ENCODE results near the gene DCUN1D2. TPM values are rescaled to one million over a fixed set of nuclear protein-coding genes. Genes with fewer than 3 reads are reported as not detected.

The DCUN1D2 gene
- total RNA-seq, 6 experiments from 2014 or later: 6.1 to 11.7 (median 9.3) TPM

- WGBS (ENCODE audit: insufficient coverage, low coverage, low lambda C conversion rate, missing lambda C conversion rate): 100% methylated on average over 1 of the region's 1 CpG
- intact Hi-C loops (cut with DNase I): no loop called here
- H3K4me1 ChIP-seq: peaks cover 0 to 15% (median 3%) of the 10 kb centered on the region in 4 donors
- peaks cover 0 to 42% (median 31%) of the 10 kb centered on the region in 4 donors for H3K36me3 ChIP-seq
- no peak overlapping the region for H3K4me3 ChIP-seq
- H3K9me3 ChIP-seq: no peaks in the 10 kb centered on the region
- H3K27me3 ChIP-seq: no peaks in the 10 kb centered on the region
- H3K27ac ChIP-seq: no peak overlapping the region
- DNase-seq: no peak
- ATAC-seq: no peak
- TF ChIP-seq CTCF (IDR thresholded peaks at IDR 0.05) (no peak), POLR2A (IDR thresholded peaks at IDR 0.05) (no peak)
Measured at GRCh38 chr13:113497217-113497616, 6.7 kb upstream of the DCUN1D2 start.

GRCh38 chr13:113495494-113496210 lies 5.1 kb upstream of the DCUN1D2 start:
- H3K9me3 ChIP-seq: no peaks in the 10 kb centered on the region
- no peak overlapping the region for H3K4me3 ChIP-seq
- no peak for ATAC-seq
- no peaks in the 10 kb centered on the region for H3K27me3 ChIP-seq
- no peak for DNase-seq
- H3K27ac ChIP-seq: no peak overlapping the region
- TF ChIP-seq CTCF (IDR thresholded peaks at IDR 0.05) (no peak), POLR2A (IDR thresholded peaks at IDR 0.05) (no peak)
- intact Hi-C loops (cut with DNase I): no loop called here
- peaks cover 0 to 27% (median 22%) of the 10 kb centered on the region in 4 donors for H3K36me3 ChIP-seq
- 70% methylated on average over 23 of the region's 26 CpGs for WGBS (ENCODE audit: insufficient coverage, low coverage, low lambda C conversion rate, missing lambda C conversion rate)
- peaks cover 0 to 22% (median 5%) of the 10 kb centered on the region in 4 donors for H3K4me1 ChIP-seq

GRCh38 chr13:113493315-113493951 lies 2.9 kb upstream of the DCUN1D2 start:
- TF ChIP-seq POLR2A (IDR thresholded peaks at IDR 0.05) (no peak), CTCF (IDR thresholded peaks at IDR 0.05) (no peak)
- intact Hi-C loops (cut with DNase I): no loop called here
- peak overlapping the region; percentile 6 to 33 (median 31) for H3K27ac ChIP-seq
- WGBS (ENCODE audit: insufficient coverage, low coverage, low lambda C conversion rate, missing lambda C conversion rate): 27% methylated on average over 5 of the region's 5 CpGs
- H3K4me1 ChIP-seq: peaks cover 0 to 37% (median 5%) of the 10 kb centered on the region in 4 donors
- ATAC-seq (peak in 2 of 4 donors; percentile 41 to 47), DNase-seq (no peak)
- no peak overlapping the region for H3K4me3 ChIP-seq
- no peaks in the 10 kb centered on the region for H3K9me3 ChIP-seq
- peaks cover 0 to 6% (median 4%) of the 10 kb centered on the region in 4 donors for H3K36me3 ChIP-seq
- no peaks in the 10 kb centered on the region for H3K27me3 ChIP-seq

- H3K9me3 ChIP-seq: no peaks in the 10 kb centered on the region
- ATAC-seq (no peak), DNase-seq (no peak)
- peak overlapping the region in 2 of 3 donors; percentile 87 to 97 for H3K4me3 ChIP-seq
- no peaks in the 10 kb centered on the region for H3K27me3 ChIP-seq
- peaks cover 0 to 47% (median 5%) of the 10 kb centered on the region in 4 donors for H3K4me1 ChIP-seq
- intact Hi-C loops (cut with DNase I): no loop called here
- TF ChIP-seq POLR2A (IDR thresholded peaks at IDR 0.05) (no peak), CTCF (IDR thresholded peaks at IDR 0.05) (no peak)
- H3K36me3 ChIP-seq: no peaks in the 10 kb centered on the region
- 86% methylated on average over 8 of the region's 9 CpGs for WGBS (ENCODE audit: insufficient coverage, low coverage, low lambda C conversion rate, missing lambda C conversion rate)
- H3K27ac ChIP-seq: peak overlapping the region in 1 of 3 donors; percentile 75
Measured at GRCh38 chr13:113491982-113492381, 1.5 kb upstream of the DCUN1D2 start.

All from right lobe of liver (tissue), 6 donors.